Measurements from ENCODE around the gene DYNC1H1. TPM values are rescaled to one million over a fixed set of nuclear protein-coding genes. Genes with fewer than 3 reads are reported as not detected.
A peak's percentile ranks its signal among the peaks of the same experiment; 100 is the strongest.

Gene DYNC1H1
- total RNA-seq, 1 donor from 2014 or later, result 499 TPM

DNA sequence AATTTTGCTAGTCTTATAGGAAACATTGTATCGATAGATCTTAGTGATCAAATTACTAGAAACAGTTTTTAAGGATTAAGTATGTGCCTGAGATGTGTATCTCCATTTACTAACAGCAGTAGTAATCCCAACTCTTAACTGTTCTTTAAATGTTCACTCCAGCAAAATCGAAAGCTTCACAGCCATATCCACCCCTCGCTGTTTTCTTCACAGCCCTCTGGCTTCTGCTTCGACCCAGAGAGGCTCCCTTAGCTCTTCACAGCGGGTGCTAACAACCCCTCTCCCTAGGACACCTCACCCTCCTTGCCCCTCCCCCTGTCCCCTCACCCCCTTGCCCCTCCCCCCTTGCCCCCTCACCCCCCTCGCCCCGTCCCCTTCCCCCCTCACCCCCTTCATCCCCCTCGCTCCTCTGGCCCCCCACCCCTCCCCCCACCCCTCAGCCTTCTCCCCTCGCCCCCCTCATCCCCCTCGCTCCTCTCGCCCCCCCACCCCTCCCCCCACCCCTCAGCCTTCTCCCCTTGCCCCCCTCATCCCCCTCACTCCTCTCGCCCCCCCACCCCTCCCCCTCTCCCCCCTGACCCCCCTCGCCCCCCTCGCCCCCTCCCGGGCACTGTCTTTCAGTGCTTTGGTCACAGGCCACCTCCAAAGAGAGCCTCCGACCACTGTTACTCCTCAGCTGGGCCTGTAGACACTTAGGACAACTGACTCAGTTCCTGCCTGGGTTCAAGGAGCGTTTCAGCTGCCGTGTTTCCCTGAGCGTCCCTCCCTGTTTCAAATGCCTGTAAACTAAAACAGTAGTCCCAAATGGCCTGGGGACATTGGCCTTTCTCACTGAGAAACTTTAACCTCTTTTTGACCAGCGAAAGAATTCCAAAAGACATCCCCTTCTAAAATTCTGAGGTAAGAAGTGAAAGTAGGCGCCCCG, 46.0 kb upstream of the DYNC1H1 start:
- intact Hi-C loops (cut with DNase I), result no loop called here
- TF ChIP-seq, protein P1, sequence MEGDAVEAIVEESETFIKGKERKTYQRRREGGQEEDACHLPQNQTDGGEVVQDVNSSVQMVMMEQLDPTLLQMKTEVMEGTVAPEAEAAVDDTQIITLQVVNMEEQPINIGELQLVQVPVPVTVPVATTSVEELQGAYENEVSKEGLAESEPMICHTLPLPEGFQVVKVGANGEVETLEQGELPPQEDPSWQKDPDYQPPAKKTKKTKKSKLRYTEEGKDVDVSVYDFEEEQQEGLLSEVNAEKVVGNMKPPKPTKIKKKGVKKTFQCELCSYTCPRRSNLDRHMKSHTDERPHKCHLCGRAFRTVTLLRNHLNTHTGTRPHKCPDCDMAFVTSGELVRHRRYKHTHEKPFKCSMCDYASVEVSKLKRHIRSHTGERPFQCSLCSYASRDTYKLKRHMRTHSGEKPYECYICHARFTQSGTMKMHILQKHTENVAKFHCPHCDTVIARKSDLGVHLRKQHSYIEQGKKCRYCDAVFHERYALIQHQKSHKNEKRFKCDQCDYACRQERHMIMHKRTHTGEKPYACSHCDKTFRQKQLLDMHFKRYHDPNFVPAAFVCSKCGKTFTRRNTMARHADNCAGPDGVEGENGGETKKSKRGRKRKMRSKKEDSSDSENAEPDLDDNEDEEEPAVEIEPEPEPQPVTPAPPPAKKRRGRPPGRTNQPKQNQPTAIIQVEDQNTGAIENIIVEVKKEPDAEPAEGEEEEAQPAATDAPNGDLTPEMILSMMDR (IDR thresholded peaks at IDR 0.05), result no peak
- TF ChIP-seq POLR2A (IDR thresholded peaks at IDR 0.05), result no peak
- TF ChIP-seq POLR2AphosphoS5 (IDR thresholded peaks at IDR 0.05; ENCODE audit: insufficient read depth in 1 of 2, low read depth in 1 of 2), result no peak
- peaks cover 9% of the 10 kb centered on the region for H3K4me1 ChIP-seq
- DNase-seq (ENCODE audit: extremely low spot score in 2 of 2), result no peak
- peaks cover 0 to 25% of the 10 kb centered on the region in 2 donors for H3K36me3 ChIP-seq
- no peak overlapping the region for H3K27ac ChIP-seq
- H3K27me3 ChIP-seq, result no peaks in the 10 kb centered on the region
- no peak overlapping the region for H3K4me3 ChIP-seq
- no peaks in the 10 kb centered on the region for H3K9me3 ChIP-seq

DNA sequence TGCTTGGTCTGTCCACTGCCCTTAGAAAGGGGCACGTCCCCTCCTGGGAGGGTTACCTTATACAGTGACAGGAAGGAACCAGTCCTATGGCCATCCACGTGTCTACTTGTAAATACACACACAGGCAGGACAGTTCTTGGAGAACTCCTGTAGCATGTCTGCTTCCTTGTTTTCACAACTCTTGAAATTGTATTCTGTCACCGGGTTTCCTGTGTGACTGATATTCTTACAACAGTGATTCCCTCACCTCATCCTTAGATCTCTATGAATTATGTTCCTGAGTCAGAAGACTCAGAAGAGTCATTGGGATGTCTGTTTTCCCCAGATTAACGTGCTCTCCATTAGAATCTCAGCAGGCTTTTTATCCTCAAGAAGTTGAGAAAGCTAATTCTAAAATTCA, 44.1 kb upstream of the DYNC1H1 start:
- no peak overlapping the region for H3K27ac ChIP-seq
- no peak for TF ChIP-seq POLR2A (IDR thresholded peaks at IDR 0.05)
- no peak for TF ChIP-seq POLR2AphosphoS5 (IDR thresholded peaks at IDR 0.05; ENCODE audit: insufficient read depth in 1 of 2, low read depth in 1 of 2)
- TF ChIP-seq, protein P1 (IDR thresholded peaks at IDR 0.05), result no peak
- H3K36me3 ChIP-seq, result peaks cover 0 to 14% of the 10 kb centered on the region in 2 donors
- no peaks in the 10 kb centered on the region for H3K9me3 ChIP-seq
- H3K4me3 ChIP-seq, result no peak overlapping the region
- DNase-seq (ENCODE audit: extremely low spot score in 2 of 2), result no peak
- H3K4me1 ChIP-seq, result peaks cover 9% of the 10 kb centered on the region
- intact Hi-C loops (cut with DNase I), result no loop called here
- H3K27me3 ChIP-seq, result no peaks in the 10 kb centered on the region

DNA sequence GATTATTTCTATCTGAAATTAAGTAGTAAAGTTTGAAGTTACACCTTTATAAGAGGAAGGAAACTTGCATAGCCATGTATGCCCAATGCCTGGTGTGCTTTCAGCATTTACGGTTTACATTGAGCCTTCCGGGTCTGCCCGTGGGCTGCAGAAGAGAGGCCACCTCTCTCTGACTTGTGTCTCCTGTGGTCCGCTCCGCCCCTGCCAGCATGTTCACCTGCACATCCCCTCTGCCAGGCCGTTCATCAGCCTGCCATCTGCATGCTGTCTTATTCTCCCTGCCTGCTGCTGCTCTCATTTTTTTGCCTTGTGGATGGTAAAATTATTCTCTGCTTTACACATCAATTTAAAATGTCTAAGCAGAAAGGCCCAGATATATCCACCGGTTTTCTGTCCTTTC, 41.5 kb upstream of the DYNC1H1 start:
- DNase-seq (ENCODE audit: extremely low spot score in 2 of 2), result no peak
- Histone ChIP-seq H3K4me1 (peaks cover 11% of the 10 kb centered on the region), H3K27me3 (no peaks in the 10 kb centered on the region), H3K4me3 (no peak overlapping the region), H3K36me3 (peaks cover 0 to 13% of the 10 kb centered on the region in 2 donors), H3K9me3 (no peaks in the 10 kb centered on the region), H3K27ac (no peak overlapping the region)
- no peak for TF ChIP-seq POLR2A (IDR thresholded peaks at IDR 0.05)
- TF ChIP-seq, protein P1 (IDR thresholded peaks at IDR 0.05), result no peak
- TF ChIP-seq POLR2AphosphoS5 (IDR thresholded peaks at IDR 0.05; ENCODE audit: insufficient read depth in 1 of 2, low read depth in 1 of 2), result no peak
- intact Hi-C loops (cut with DNase I), result no loop called here

DNA sequence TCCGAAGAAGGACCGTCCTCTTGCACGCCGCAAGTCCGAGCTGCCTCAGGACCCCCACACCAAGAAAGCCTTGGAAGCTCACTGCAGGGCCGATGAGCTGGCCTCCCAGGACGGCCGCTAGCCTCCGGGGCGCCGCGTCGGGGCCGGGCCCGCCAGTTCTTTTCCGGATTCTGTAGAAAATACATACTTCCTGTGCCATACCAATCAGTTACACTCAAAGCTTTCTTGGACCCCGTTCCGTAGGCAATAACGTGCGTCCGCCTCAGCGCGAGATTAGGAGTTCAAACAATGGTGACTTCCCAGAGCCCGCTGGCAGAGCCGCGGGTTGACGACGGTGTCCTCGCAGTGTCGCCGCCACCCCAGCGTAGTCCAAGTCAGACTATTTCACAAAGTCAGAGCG, 39.2 kb upstream of the DYNC1H1 start:
- H3K4me1 ChIP-seq, result peaks cover 9% of the 10 kb centered on the region
- intact Hi-C loops (cut with DNase I), result no loop called here
- no peak overlapping the region for H3K4me3 ChIP-seq
- TF ChIP-seq POLR2AphosphoS5 (IDR thresholded peaks at IDR 0.05; ENCODE audit: insufficient read depth in 1 of 2, low read depth in 1 of 2), result no peak
- TF ChIP-seq POLR2A (IDR thresholded peaks at IDR 0.05), result no peak
- TF ChIP-seq, protein P1 (IDR thresholded peaks at IDR 0.05), result no peak
- H3K9me3 ChIP-seq, result no peaks in the 10 kb centered on the region
- no peak for DNase-seq (ENCODE audit: extremely low spot score in 2 of 2)
- H3K36me3 ChIP-seq, result peaks cover 0 to 13% of the 10 kb centered on the region in 2 donors
- no peaks in the 10 kb centered on the region for H3K27me3 ChIP-seq
- H3K27ac ChIP-seq, result no peak overlapping the region

DNA sequence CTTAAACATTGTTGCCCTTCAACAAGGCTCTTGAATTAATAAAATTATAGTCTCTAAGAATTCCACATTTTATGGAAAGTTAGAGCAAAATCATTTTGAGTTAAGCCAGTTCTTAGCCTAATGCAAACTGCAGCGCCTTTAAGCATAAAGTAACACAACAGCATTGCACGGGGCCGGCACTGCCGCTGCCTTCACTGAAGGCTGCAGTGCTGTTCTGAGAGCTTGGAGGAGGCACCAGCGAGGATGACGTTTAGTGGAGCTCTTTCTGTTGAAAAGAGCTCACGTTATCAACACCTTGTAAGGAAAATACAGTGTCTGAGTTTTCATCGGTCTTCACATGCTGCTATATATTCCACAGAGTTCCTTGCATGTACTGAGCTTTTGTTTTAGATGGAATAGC, 38.3 kb upstream of the DYNC1H1 start:
- intact Hi-C loops (cut with DNase I), result no loop called here
- Histone ChIP-seq H3K27me3 (no peaks in the 10 kb centered on the region), H3K36me3 (peaks cover 0 to 13% of the 10 kb centered on the region in 2 donors), H3K4me3 (no peak overlapping the region), H3K9me3 (no peaks in the 10 kb centered on the region), H3K4me1 (peaks cover 9% of the 10 kb centered on the region), H3K27ac (peak overlapping the region; percentile 84)
- no peak for DNase-seq (ENCODE audit: extremely low spot score in 2 of 2)
- no peak for TF ChIP-seq POLR2AphosphoS5 (IDR thresholded peaks at IDR 0.05; ENCODE audit: insufficient read depth in 1 of 2, low read depth in 1 of 2)
- no peak for TF ChIP-seq POLR2A (IDR thresholded peaks at IDR 0.05)
- TF ChIP-seq, protein P1 (IDR thresholded peaks at IDR 0.05), result no peak
